ENCODE measurements around the gene RASSF8. TPM values are rescaled to one million over a fixed set of nuclear protein-coding genes. Genes with fewer than 3 reads are reported as not detected.

Gene RASSF8, protein sequence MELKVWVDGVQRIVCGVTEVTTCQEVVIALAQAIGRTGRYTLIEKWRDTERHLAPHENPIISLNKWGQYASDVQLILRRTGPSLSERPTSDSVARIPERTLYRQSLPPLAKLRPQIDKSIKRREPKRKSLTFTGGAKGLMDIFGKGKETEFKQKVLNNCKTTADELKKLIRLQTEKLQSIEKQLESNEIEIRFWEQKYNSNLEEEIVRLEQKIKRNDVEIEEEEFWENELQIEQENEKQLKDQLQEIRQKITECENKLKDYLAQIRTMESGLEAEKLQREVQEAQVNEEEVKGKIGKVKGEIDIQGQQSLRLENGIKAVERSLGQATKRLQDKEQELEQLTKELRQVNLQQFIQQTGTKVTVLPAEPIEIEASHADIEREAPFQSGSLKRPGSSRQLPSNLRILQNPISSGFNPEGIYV
- 85.7 TPM for total RNA-seq
- long read RNA-seq, full-length matches to known transcripts, result 9 of 80 reads
- long read RNA-seq, partial matches to known transcripts, result 10 of 80 reads
- long read RNA-seq, other reads (novel, unspliced or antisense), result 61 of 80 reads

DNA sequence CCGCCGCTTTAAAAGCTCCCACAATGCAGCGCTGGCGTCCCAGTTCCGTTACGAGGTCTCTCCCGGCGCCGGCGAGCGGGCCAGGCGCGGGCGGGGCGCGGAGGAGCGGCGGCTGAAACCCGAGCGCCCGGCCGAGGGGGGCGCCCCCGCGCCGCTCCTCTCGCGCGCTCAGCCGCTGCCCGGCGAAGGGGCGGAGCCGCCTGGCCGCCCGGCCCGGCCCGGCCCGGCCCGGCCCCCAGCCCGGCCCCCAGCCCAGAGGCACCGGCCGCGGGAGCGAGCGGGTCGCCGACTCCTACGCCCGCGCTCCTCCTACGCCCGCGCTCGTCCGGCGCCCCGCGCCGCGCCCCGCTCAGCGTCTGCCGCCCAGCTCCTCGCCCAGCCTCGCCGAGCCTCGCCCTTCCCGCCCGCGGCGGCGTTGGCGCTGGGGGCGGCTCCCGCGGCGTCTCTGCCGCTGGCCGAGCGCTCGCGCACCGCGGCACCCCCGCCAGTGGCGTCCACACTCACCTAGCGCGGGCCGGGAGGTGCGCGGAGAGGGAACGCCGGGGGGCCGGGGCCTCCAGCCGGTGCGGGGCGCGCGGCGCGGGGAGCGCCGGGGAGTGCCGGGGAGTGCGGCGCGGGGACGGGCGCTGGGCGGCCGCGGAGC, at the start of gene RASSF8:
Gene RASSF8 (plus strand): TSS at position 255 of the 643 bp plus-strand sequence. CDS start 96,662 bp downstream, outside the sequence.
- no peaks in the 10 kb centered on the region for H3K36me3 ChIP-seq
- H3K27me3 ChIP-seq, result no peaks in the 10 kb centered on the region
- peak; percentile 89 for DNase-seq
- H3K4me1 ChIP-seq, result peaks cover 22% of the 10 kb centered on the region
- ATAC-seq, result peak; percentile 94
- intact Hi-C loops (cut with DNase I), result no loop called here
- peak within 1 kb of the TSS; percentile 91 for H3K27ac ChIP-seq
- H3K9me3 ChIP-seq, result no peaks in the 10 kb centered on the region
- H3K4me3 ChIP-seq, result peak within 1 kb of the TSS; percentile 74
- TF ChIP-seq, protein P1, sequence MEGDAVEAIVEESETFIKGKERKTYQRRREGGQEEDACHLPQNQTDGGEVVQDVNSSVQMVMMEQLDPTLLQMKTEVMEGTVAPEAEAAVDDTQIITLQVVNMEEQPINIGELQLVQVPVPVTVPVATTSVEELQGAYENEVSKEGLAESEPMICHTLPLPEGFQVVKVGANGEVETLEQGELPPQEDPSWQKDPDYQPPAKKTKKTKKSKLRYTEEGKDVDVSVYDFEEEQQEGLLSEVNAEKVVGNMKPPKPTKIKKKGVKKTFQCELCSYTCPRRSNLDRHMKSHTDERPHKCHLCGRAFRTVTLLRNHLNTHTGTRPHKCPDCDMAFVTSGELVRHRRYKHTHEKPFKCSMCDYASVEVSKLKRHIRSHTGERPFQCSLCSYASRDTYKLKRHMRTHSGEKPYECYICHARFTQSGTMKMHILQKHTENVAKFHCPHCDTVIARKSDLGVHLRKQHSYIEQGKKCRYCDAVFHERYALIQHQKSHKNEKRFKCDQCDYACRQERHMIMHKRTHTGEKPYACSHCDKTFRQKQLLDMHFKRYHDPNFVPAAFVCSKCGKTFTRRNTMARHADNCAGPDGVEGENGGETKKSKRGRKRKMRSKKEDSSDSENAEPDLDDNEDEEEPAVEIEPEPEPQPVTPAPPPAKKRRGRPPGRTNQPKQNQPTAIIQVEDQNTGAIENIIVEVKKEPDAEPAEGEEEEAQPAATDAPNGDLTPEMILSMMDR (IDR thresholded peaks at IDR 0.05), result no peak

DNA sequence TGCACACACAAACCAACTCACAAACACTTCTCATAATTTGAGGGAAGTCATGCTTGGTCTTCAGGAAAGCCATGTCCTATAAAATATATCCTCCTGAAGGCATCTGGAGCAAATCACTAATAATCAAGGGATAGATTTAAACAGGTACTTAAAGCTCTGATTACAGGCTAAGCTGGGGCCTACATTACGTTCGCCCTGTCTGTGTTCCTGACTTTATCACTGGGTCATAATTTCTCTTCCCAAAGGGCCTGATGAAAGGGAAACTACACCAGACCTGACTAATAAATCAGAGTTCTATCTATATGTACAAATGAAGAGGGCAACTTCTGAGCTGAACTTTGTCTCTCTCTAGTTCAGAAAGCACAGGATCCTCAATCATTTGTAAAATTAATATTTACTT, 43.9 kb upstream of the RASSF8 start:
- no peak overlapping the region for H3K27ac ChIP-seq
- no peaks in the 10 kb centered on the region for H3K9me3 ChIP-seq
- DNase-seq (no peak), ATAC-seq (no peak)
- TF ChIP-seq, protein P1 (IDR thresholded peaks at IDR 0.05), result no peak
- H3K4me3 ChIP-seq, result no peak overlapping the region
- no peaks in the 10 kb centered on the region for H3K36me3 ChIP-seq
- no peaks in the 10 kb centered on the region for H3K27me3 ChIP-seq
- no peaks in the 10 kb centered on the region for H3K4me1 ChIP-seq
- intact Hi-C loops (cut with DNase I), result no loop called here

DNA sequence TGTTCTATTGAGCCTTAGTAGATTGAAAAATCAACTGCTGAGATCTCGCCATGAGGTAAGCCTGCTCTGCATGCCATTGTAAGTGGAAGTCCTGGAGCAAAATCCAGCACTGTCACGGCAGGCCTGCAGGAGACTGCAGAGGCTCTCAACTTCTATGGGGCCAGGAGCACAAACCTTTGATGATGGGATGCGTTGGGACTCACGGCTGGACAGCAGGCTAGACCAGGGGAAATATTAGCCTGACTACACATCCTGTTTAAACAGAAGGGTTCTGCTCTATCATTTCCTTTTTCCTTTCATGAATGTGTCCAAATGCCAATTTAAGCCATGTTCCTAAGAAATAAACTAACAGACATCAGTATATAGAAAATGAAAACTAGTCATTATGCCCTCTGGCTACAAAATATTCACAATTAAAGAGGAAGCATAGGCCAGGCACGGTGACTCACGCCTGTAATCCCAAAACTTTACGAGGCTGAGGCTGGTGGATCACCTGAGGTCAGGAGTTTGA, 33.9 kb upstream of the RASSF8 start:
- ATAC-seq, result no peak

DNA sequence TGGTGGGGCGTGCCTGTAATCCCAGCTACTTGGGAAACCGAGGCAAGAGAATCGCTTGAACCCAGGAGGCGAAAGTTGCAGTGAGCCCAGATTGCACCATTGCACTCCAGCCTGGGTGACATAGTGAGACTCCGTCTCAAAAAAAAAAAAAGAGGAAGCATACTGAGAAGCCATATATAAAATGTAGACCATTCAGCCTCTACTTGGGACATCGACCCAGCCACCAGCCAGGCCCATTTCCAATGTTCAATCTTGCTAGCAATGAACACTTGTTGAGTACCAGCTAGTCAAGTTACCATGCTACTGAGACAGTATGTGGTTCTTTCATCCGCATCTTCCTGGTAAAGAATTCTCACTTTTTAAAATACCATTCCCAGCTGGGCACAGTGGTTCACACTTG, 33.4 kb upstream of the RASSF8 start:
- DNase-seq, result no peak
- Histone ChIP-seq H3K9me3 (no peaks in the 10 kb centered on the region), H3K4me1 (no peaks in the 10 kb centered on the region), H3K27me3 (no peaks in the 10 kb centered on the region), H3K4me3 (no peak overlapping the region), H3K27ac (no peak overlapping the region), H3K36me3 (no peaks in the 10 kb centered on the region)
- intact Hi-C loops (cut with DNase I), result no loop called here
- no peak for ATAC-seq
- TF ChIP-seq, protein P1 (IDR thresholded peaks at IDR 0.05), result no peak

More for the DNA sequence above, 33.9 kb upstream of the RASSF8 start:
- H3K27ac ChIP-seq, result no peak overlapping the region
- TF ChIP-seq, protein P1 (IDR thresholded peaks at IDR 0.05), result no peak
- no peaks in the 10 kb centered on the region for H3K9me3 ChIP-seq
- no peak for DNase-seq
- no peaks in the 10 kb centered on the region for H3K4me1 ChIP-seq
- H3K4me3 ChIP-seq, result no peak overlapping the region
- intact Hi-C loops (cut with DNase I), result no loop called here
- H3K27me3 ChIP-seq, result no peaks in the 10 kb centered on the region
- no peaks in the 10 kb centered on the region for H3K36me3 ChIP-seq

DNA sequence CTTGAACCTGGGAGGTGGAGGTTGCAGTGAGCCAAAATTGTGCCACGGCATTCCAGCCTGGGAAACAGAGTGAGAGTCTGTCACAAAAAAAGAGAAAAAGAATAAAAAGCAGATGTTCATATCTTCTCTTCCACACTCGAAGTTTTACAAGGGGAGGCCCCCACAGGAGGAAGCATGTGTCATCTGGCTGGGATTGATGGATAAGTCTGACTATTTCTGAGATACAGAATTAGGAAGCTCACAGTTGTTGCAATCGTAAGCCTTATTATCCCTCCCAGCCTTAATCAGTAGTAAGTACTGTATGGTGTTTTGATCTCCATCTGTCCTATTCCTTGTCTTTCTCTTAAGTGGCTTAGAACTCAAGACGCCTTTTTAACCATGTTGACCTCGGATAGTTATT, 31.9 kb upstream of the RASSF8 start:
- Histone ChIP-seq H3K4me3 (no peak overlapping the region), H3K27ac (no peak overlapping the region), H3K27me3 (no peaks in the 10 kb centered on the region), H3K36me3 (no peaks in the 10 kb centered on the region), H3K4me1 (no peaks in the 10 kb centered on the region), H3K9me3 (no peaks in the 10 kb centered on the region)
- intact Hi-C loops (cut with DNase I), result no loop called here
- DNase-seq (no peak), ATAC-seq (no peak)
- TF ChIP-seq, protein P1 (IDR thresholded peaks at IDR 0.05), result no peak
